ENCODE measurements around the gene CTLA4.
"Not testable (repeated sequence)": the region's sequence is repeated elsewhere in the genome, so short reads cannot be mapped to it uniquely, and the experiment has no call there.

GRCh38 chr2:203881185-203881584, 13.6 kb downstream of the CTLA4 start:
- TF ChIP-seq, protein P1, sequence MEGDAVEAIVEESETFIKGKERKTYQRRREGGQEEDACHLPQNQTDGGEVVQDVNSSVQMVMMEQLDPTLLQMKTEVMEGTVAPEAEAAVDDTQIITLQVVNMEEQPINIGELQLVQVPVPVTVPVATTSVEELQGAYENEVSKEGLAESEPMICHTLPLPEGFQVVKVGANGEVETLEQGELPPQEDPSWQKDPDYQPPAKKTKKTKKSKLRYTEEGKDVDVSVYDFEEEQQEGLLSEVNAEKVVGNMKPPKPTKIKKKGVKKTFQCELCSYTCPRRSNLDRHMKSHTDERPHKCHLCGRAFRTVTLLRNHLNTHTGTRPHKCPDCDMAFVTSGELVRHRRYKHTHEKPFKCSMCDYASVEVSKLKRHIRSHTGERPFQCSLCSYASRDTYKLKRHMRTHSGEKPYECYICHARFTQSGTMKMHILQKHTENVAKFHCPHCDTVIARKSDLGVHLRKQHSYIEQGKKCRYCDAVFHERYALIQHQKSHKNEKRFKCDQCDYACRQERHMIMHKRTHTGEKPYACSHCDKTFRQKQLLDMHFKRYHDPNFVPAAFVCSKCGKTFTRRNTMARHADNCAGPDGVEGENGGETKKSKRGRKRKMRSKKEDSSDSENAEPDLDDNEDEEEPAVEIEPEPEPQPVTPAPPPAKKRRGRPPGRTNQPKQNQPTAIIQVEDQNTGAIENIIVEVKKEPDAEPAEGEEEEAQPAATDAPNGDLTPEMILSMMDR (IDR thresholded peaks at IDR 0.05): not testable (repeated sequence)
- TF ChIP-seq POLR2A (IDR thresholded peaks at IDR 0.05): not testable (repeated sequence)
